GM12873 (cell line): ENCODE data around the gene GHRL.

Experiments used
- CTCF ChIP-seq: IDR thresholded peaks from 2 replicates; pipeline ENCODE4 v1.5.1; 2012; ENCODE audit warnings: low read depth, mild to moderate bottlenecking, moderate library complexity, low read length, control low read depth; ENCODE audit not compliant: insufficient read depth; ENCODE audit errors: missing control alignments

GHRL gene

GRCh38 chr3:10308678-10309077, 15.9 kb upstream of the GHRL start:
- no peak for TF ChIP-seq CTCF

- TF ChIP-seq CTCF = no peak
Measured at GRCh38 chr3:10306156-10306555, 13.4 kb upstream of the GHRL start.

- TF ChIP-seq CTCF = no peak
Measured at GRCh38 chr3:10305331-10305902, 12.7 kb upstream of the GHRL start.

GRCh38 chr3:10304905-10305304, 12.2 kb upstream of the GHRL start:
- no peak for TF ChIP-seq CTCF

GRCh38 chr3:10303785-10304184, 11.0 kb upstream of the GHRL start:
- TF ChIP-seq CTCF = no peak

GRCh38 chr3:10303105-10303504, 10.4 kb upstream of the GHRL start:
- TF ChIP-seq CTCF = no peak

- no peak for TF ChIP-seq CTCF
Measured at GRCh38 chr3:10300087-10300486, 7.3 kb upstream of the GHRL start.

GRCh38 chr3:10299679-10300078, 6.9 kb upstream of the GHRL start:
- TF ChIP-seq CTCF = no peak
